HG02943 (cell line): ENCODE results near the gene ENTPD6.
"Not testable (repeated sequence)": the region's sequence is repeated elsewhere in the genome, so short reads cannot be mapped to it uniquely, and the experiment has no call there.

ENCODE experiments used
- ATAC-seq: cut with Tn5 transposase; IDR thresholded peaks from one replicate; pipeline ENCODE4 v1.9.1; 2021; ENCODE audit warnings: mild to moderate bottlenecking, low read depth, moderate library complexity; ENCODE audit not compliant: unreplicated experiment

The ENTPD6 gene

GRCh38 chr20:25195014-25195961, at the start of gene ENTPD6:
ENTPD6 (plus strand) TSS chr20:25195712; CDS start chr20:25206537, 10,825 bp downstream.
- peak; percentile 66 for ATAC-seq

- ATAC-seq, result no peak
These were observed 48.5 kb upstream of the ENTPD6 start for GRCh38 chr20:25146976-25147375.

- no peak for ATAC-seq
These were observed 47.8 kb upstream of the ENTPD6 start for GRCh38 chr20:25147716-25148115.

- no peak for ATAC-seq
These were observed 47.1 kb upstream of the ENTPD6 start for GRCh38 chr20:25148181-25148981.

- ATAC-seq, result no peak
These were observed 46.3 kb upstream of the ENTPD6 start for GRCh38 chr20:25148982-25149846.

GRCh38 chr20:25150016-25150415, 45.5 kb upstream of the ENTPD6 start:
- no peak for ATAC-seq

GRCh38 chr20:25158043-25158442, 37.5 kb upstream of the ENTPD6 start:
- no peak for ATAC-seq

GRCh38 chr20:25160467-25160866, 35.0 kb upstream of the ENTPD6 start:
- no peak for ATAC-seq

- no peak for ATAC-seq
These were observed 34.6 kb upstream of the ENTPD6 start for GRCh38 chr20:25160897-25161296.

- ATAC-seq, result no peak
These were observed 30.4 kb upstream of the ENTPD6 start for GRCh38 chr20:25165128-25165527.

- not testable (repeated sequence) for ATAC-seq
These were observed 29.3 kb upstream of the ENTPD6 start for GRCh38 chr20:25166105-25166782.

GRCh38 chr20:25173321-25173720, 22.2 kb upstream of the ENTPD6 start:
- ATAC-seq, result no peak

- no peak for ATAC-seq
These were observed 21.6 kb upstream of the ENTPD6 start for GRCh38 chr20:25173886-25174308.

- no peak for ATAC-seq
These were observed 19.3 kb upstream of the ENTPD6 start for GRCh38 chr20:25176184-25176583.

GRCh38 chr20:25177890-25178321, 17.6 kb upstream of the ENTPD6 start:
- ATAC-seq, result no peak

- ATAC-seq, result no peak
These were observed 16.7 kb upstream of the ENTPD6 start for GRCh38 chr20:25178563-25179438.

- ATAC-seq, result no peak
These were observed 15.9 kb upstream of the ENTPD6 start for GRCh38 chr20:25179439-25180089.

GRCh38 chr20:25184391-25184790, 11.1 kb upstream of the ENTPD6 start:
- not testable (repeated sequence) for ATAC-seq
